K562 (cell line): ENCODE data around the gene GNG14. TPM values are rescaled to one million over a fixed set of nuclear protein-coding genes. Genes with fewer than 3 reads are reported as not detected.

ENCODE experiments used
- ARID3A ChIP-seq: IDR thresholded peaks from 2 replicates; pipeline ENCODE4 v1.6.1; 2012; ENCODE audit warnings: low read depth, low read length, improper control_type of control experiment, borderline replicate concordance
- CBFB ChIP-seq: sonication (generic); formaldehyde crosslinking; IDR thresholded peaks from 2 replicates; pipeline ENCODE4 v1.4.0; 2020; ENCODE audit warnings: mild to moderate bottlenecking, missing genetic modification reagents
- FOSL1 ChIP-seq: fragments of 200-800 bp; sonication (Bioruptor generic); conservative IDR thresholded peaks from 2 replicates; pipeline ENCODE4 v1.6.1; 2016; ENCODE audit warnings: missing genetic modification characterization, missing compliant biosample characterization
- GATA2 ChIP-seq: sonication (generic); formaldehyde crosslinking; IDR thresholded peaks from 2 replicates; pipeline ENCODE4 v1.4.0; 2020; ENCODE audit warnings: mild to moderate bottlenecking, missing genetic modification reagents
- GATAD2B ChIP-seq: fragments of 450-650 bp; IDR thresholded peaks from 2 replicates; pipeline ENCODE4 v1.6.1; 2017; ENCODE audit warnings: mild to moderate bottlenecking, borderline replicate concordance
- MEF2A ChIP-seq: IDR thresholded peaks from 2 replicates; pipeline ENCODE4 v1.6.1; 2011; ENCODE audit warnings: low read depth, mild to moderate bottlenecking, low read length, moderate library complexity; ENCODE audit not compliant: control insufficient read depth
- MTF1 ChIP-seq: fragments of 250-450 bp; sonication (Bioruptor Pico); IDR thresholded peaks from 2 replicates; pipeline ENCODE4 v1.9.0; 2021; ENCODE audit warnings: moderate library complexity, mild to moderate bottlenecking, inconsistent platforms, borderline replicate concordance
- NUFIP1 ChIP-seq: fragments of 450-650 bp; IDR thresholded peaks from 2 replicates; pipeline ENCODE4 v1.6.1; 2018; ENCODE audit not compliant: partially characterized antibody
- OTX1 ChIP-seq: fragments of 450-650 bp; formaldehyde crosslinking; IDR thresholded peaks from 2 replicates; pipeline ENCODE4 v1.4.0; 2022; ENCODE audit warnings: mild to moderate bottlenecking
- POU5F1 ChIP-seq: fragments of 150-350 bp; IDR thresholded peaks from 2 replicates; pipeline ENCODE4 v1.6.1; 2014; ENCODE audit warnings: borderline replicate concordance, low read length, low read depth, mild to moderate bottlenecking; ENCODE audit not compliant: partially characterized antibody
- RAD51 ChIP-seq: fragments of 450-650 bp; IDR thresholded peaks from 2 replicates; pipeline ENCODE4 v1.7.1; 2016; ENCODE audit warnings: low read depth, mild to moderate bottlenecking, borderline replicate concordance
- SMC3 ChIP-seq: conservative IDR thresholded peaks from 2 replicates; pipeline ENCODE4 v1.6.1; 2011; ENCODE audit warnings: low read depth, low read length, improper control_type of control experiment; ENCODE audit not compliant: insufficient read depth
- TBL1XR1 ChIP-seq, 2 experiments: IDR thresholded peaks; 2 replicates each; pipeline ENCODE4 v1.6.1; 2012; ENCODE audit warnings: improper control_type of control experiment in 2 of 2, low read length in 2 of 2, mild to moderate bottlenecking in 1 of 2
- TFAM ChIP-seq: fragments of 250-450 bp; sonication (Bioruptor Pico); conservative IDR thresholded peaks from 2 replicates; pipeline ENCODE4 v1.5.0; 2021; ENCODE audit warnings: mild to moderate bottlenecking, moderate library complexity
- THRA ChIP-seq: fragments of 450-650 bp; IDR thresholded peaks from 2 replicates; pipeline ENCODE4 v1.6.1; 2017; ENCODE audit warnings: mild to moderate bottlenecking, moderate library complexity
- TRIM28 ChIP-seq: fragments of 450-650 bp; IDR thresholded peaks from 2 replicates; pipeline ENCODE4 v1.6.1; 2017
- XRCC3 ChIP-seq: fragments of 450-650 bp; IDR thresholded peaks from 2 replicates; pipeline ENCODE4 v1.6.1; 2017; ENCODE audit warnings: mild to moderate bottlenecking, moderate library complexity
- ZBTB11 ChIP-seq, 3 experiments: fragments of 200-800 bp in 1 of 3; fragments of 250-450 bp in 1 of 3; fragments of 450-650 bp in 1 of 3; sonication (Bioruptor Pico) in 1 of 3; sonication (Bioruptor generic) in 1 of 3; formaldehyde crosslinking in 1 of 3; IDR thresholded peaks; 2 replicates each; pipeline versions ENCODE4 v1.6.1 to v1.8.0; 2016 to 2022; ENCODE audit warnings: mild to moderate bottlenecking in 2 of 3, missing genetic modification characterization in 2 of 3, missing compliant biosample characterization in 1 of 3, moderate library complexity in 1 of 3
- ZFX ChIP-seq: sonication (generic); formaldehyde crosslinking; IDR thresholded peaks from 2 replicates; pipeline ENCODE4 v1.8.0; 2022; ENCODE audit warnings: mild to moderate bottlenecking, missing genetic modification reagents, moderate library complexity
- ZNF12 ChIP-seq: sonication (generic); formaldehyde crosslinking; IDR thresholded peaks from 2 replicates; pipeline ENCODE4 v1.4.0; 2020; ENCODE audit warnings: mild to moderate bottlenecking, missing genetic modification reagents
- ZNF75A ChIP-seq: fragments of 450-650 bp; formaldehyde crosslinking; IDR thresholded peaks from 2 replicates; pipeline ENCODE4 v1.4.0; 2020; ENCODE audit warnings: mild to moderate bottlenecking
- polyA plus RNA-seq, 8 experiments: library from polyadenylated mRNA; depleted of rRNA in 4 of 8; stranded (reverse) in 5 of 8; unstranded in 3 of 8; fragments of >200 nt; fragmentation: Nextera tagmentation in 2 of 8; fragmentation: Illumina TruSeq in 1 of 8; extraction: Ambion mirVana in 2 of 8; extraction: Trizol in 1 of 8; gene quantifications; 2 replicates each; pipeline versions ENCODE4 v1.2.1 to v1.2.3, GENCODE V29; 2011 to 2014; ENCODE audit warnings: inconsistent platforms in 1 of 8, missing spikeins in 1 of 8
- total RNA-seq, 7 experiments: library from RNA; depleted of rRNA in 6 of 7; stranded (reverse); fragments of >200 nt in 6 of 7; fragmentation: Illumina TruSeq in 2 of 7; extraction: Trizol in 2 of 7; gene quantifications; 2 replicates each; pipeline versions ENCODE4 v1.2.1 to v1.2.3, GENCODE V29; 2011 to 2021; ENCODE audit warnings: low replicate concordance in 1 of 7

The GNG14 gene
- total and polyA plus RNA-seq, 9 of the 15 experiments (the other 6 are each of a cell fraction or from before 2014, with no cell fraction given) = not detected

- TF ChIP-seq GATAD2B (no peak), XRCC3 (no peak), OTX1 (CRISPR knock-in tag) (0 out of 2 replicates have a peak, but pooled peaks have one; percentile 46), ZFX (CRISPR knock-in tag) (peak; percentile 91), GATA2 (no peak), FOSL1 (tag) (0 out of 2 replicates have a peak, but pooled peaks have one; percentile 44), POU5F1 (peak; percentile 88), RAD51 (peak; percentile 99), THRA (no peak), ZBTB11 (CRISPR knock-in tag; IDR thresholded peaks at IDR 0.05) (peak; percentile 54 to 94 (median 64); a peak in 5 of 6 replicates), TFAM (CRISPR knock-in tag) (no peak), ZNF12 (peak; percentile 85; the same call in 1 of the 2 replicates), MTF1 (no peak), CBFB (CRISPR knock-in tag) (0 out of 2 replicates have a peak, but pooled peaks have one; percentile 55), ZNF75A (CRISPR knock-in tag) (0 out of 2 replicates have a peak, but pooled peaks have one; percentile 27), ARID3A (peak; percentile 56; the same call in 1 of the 2 replicates), MEF2A (no peak), TBL1XR1 (IDR thresholded peaks at IDR 0.05; ENCODE audit: low read length in 2 of 2) (peak in 1 of 2 experiments; percentile 83; a peak in 2 of 4 replicates), SMC3 (no peak), NUFIP1 (no peak), TRIM28 (no peak)
Observed at GRCh38 chr19:12681074-12681987, 6.5 kb upstream of the GNG14 start, which contains the start of gene DHPS (continued).
